HCT116 (cell line): ENCODE data around the gene SLC35F2. TPM values are rescaled to one million over a fixed set of nuclear protein-coding genes. Genes with fewer than 3 reads are reported as not detected.

Source experiments
- ATAC-seq: fragments of 200-7000 bp; cut with Tn5 transposase; 2 replicates; pipeline ENCODE4 v1.9.1; 2020; ENCODE audit warnings: mild to moderate bottlenecking, moderate library complexity
- BruUV-seq: library from RNA; stranded (reverse); fragments of 400-500 nt; replicated peaks from 2 replicates; lab custom pipeline; 2021; lab: Mats Ljungman, UMichigan
- CTCF ChIA-PET: fragments of 300-600 bp; sonication (Branson Sonifier 250); formaldehyde crosslinking; loops from one replicate; lab custom pipeline; 2021; ENCODE audit warnings: antibody characterized with exemption; lab: Charles Lee
- POLR2A ChIA-PET: fragments of 300-600, 350-600 bp; sonication (Branson Sonifier 250); formaldehyde crosslinking; loops from one replicate; lab custom pipeline; 2021; ENCODE audit warnings: antibody characterized with exemption; lab: Charles Lee
- RAD21 ChIA-PET, 2 experiments: fragments of 300-600 bp; sonication (Branson Sonifier 250); formaldehyde crosslinking; loops; one replicate each; lab custom pipeline; 2023; ENCODE audit warnings: low total read pairs in 2 of 2; ENCODE audit not compliant: uncharacterized antibody in 2 of 2, unreplicated experiment in 2 of 2, low non-redundant PET in 1 of 2; lab: Charles Lee
- DNase-seq: peaks from one replicate; pipeline ENCODE4 v3.0.0-alpha.2; 2010; ENCODE audit warnings: low read depth, low spot score
- H2AFZ ChIP-seq: fragments of 200-600 bp; shearing (Covaris generic), sonication (generic); 2 replicates; pipeline ENCODE4 v1.6.1; 2017; ENCODE audit warnings: low read depth, mixed run types, mixed read lengths, antibody characterized with exemption, low read length; ENCODE audit not compliant: poor library complexity, severe bottlenecking
- H3K27ac ChIP-seq: 2 replicates; pipeline ENCODE4 v1.5.1; 2012; ENCODE audit warnings: low read depth, low read length
- H3K27me3 ChIP-seq: fragments of 200-600 bp; sonication (generic); 2 replicates; pipeline ENCODE4 v1.6.1; 2016; ENCODE audit warnings: mixed run types, low read length, mixed read lengths; ENCODE audit not compliant: insufficient read depth
- H3K36me3 ChIP-seq, 2 experiments: fragments of 200-500 bp in 1 of 2; fragments of 200-600 bp in 1 of 2; sonication (Bioruptor generic) in 1 of 2; sonication (generic) in 1 of 2; 2 replicates each; pipeline versions ENCODE4 v1.5.1 to v1.6.1; 2014 to 2016; ENCODE audit warnings: low read length in 2 of 2, inconsistent platforms in 1 of 2, mixed read lengths in 1 of 2, mixed run types in 1 of 2; ENCODE audit not compliant: insufficient read depth in 2 of 2, control insufficient read depth in 1 of 2
- H3K4me1 ChIP-seq, 2 experiments: fragments of 200-600 bp in 1 of 2; sonication (generic) in 1 of 2; 2 replicates each; pipeline versions ENCODE4 v1.5.1 to v1.6.1; 2012 to 2017; ENCODE audit warnings: low read length in 2 of 2, inconsistent platforms in 1 of 2, mild to moderate bottlenecking in 1 of 2, mixed read lengths in 1 of 2, mixed run types in 1 of 2, moderate library complexity in 1 of 2; ENCODE audit not compliant: insufficient read depth in 2 of 2, control insufficient read depth in 1 of 2
- H3K4me2 ChIP-seq: fragments of 200-600 bp; sonication (generic); 2 replicates; pipeline ENCODE4 v1.6.1; 2017; ENCODE audit warnings: mixed run types, low read length, mixed read lengths
- H3K4me3 ChIP-seq, 2 experiments: fragments of 200-600 bp in 1 of 2; sonication (generic) in 1 of 2; replicated peaks in 1 of 2; 2 replicates each; pipeline ENCODE4 v1.5.1; 2011 to 2016; ENCODE audit warnings: low read length in 2 of 2, control low read depth in 1 of 2, low read depth in 1 of 2, mild to moderate bottlenecking in 1 of 2, mixed read lengths in 1 of 2, mixed run types in 1 of 2
- H3K79me2 ChIP-seq: fragments of 200-600 bp; sonication (generic); 2 replicates; pipeline ENCODE4 v1.6.1; 2017; ENCODE audit warnings: mild to moderate bottlenecking, mixed run types, low read length, moderate library complexity, mixed read lengths; ENCODE audit not compliant: insufficient read depth
- H3K9ac ChIP-seq: fragments of 200-600 bp; sonication (generic); 2 replicates; pipeline ENCODE4 v1.6.1; 2016; ENCODE audit warnings: low read length, mixed read lengths
- H3K9me2 ChIP-seq: fragments of 200-600 bp; sonication (generic), shearing (Covaris generic); 2 replicates; pipeline ENCODE4 v1.6.1; 2017; ENCODE audit warnings: mixed run types, mild to moderate bottlenecking, moderate library complexity; ENCODE audit not compliant: insufficient read depth
- H3K9me3 ChIP-seq, 2 experiments: fragments of 200-500 bp in 1 of 2; fragments of 200-600 bp in 1 of 2; sonication (Bioruptor generic) in 1 of 2; sonication (generic) in 1 of 2; 2 replicates each; pipeline ENCODE4 v1.6.1; 2014 to 2017; ENCODE audit warnings: low read length in 2 of 2, mixed read lengths in 2 of 2, inconsistent platforms in 1 of 2, low read depth in 1 of 2, mild to moderate bottlenecking in 1 of 2, mixed run types in 1 of 2, moderate library complexity in 1 of 2; ENCODE audit not compliant: control insufficient read depth in 1 of 2, insufficient read depth in 1 of 2
- H4K20me1 ChIP-seq: fragments of 200-600 bp; sonication (generic), shearing (Covaris generic); 2 replicates; pipeline ENCODE4 v1.6.1; 2017; ENCODE audit warnings: mixed run types, mild to moderate bottlenecking, moderate library complexity; ENCODE audit not compliant: insufficient read depth
- ATF3 ChIP-seq: IDR thresholded peaks from 2 replicates; pipeline ENCODE4 v1.6.1; 2012
- CEBPB ChIP-seq: IDR thresholded peaks from 2 replicates; pipeline ENCODE4 v1.6.1; 2012; ENCODE audit warnings: low read depth
- ELF1 ChIP-seq: IDR thresholded peaks from 2 replicates; pipeline ENCODE4 v1.6.1; 2012; ENCODE audit warnings: low read depth, borderline replicate concordance
- EZH2phosphoT487 ChIP-seq: fragments of 200-600 bp; IDR thresholded peaks from 2 replicates; pipeline ENCODE4 v1.6.1; 2018; ENCODE audit warnings: antibody characterized with exemption, borderline replicate concordance
- JUND ChIP-seq: IDR thresholded peaks from 2 replicates; pipeline ENCODE4 v1.6.1; 2012
- MAX ChIP-seq: IDR thresholded peaks from 2 replicates; pipeline ENCODE4 v1.6.1; 2012
- POLR2A ChIP-seq: IDR thresholded peaks from 2 replicates; pipeline ENCODE4 v1.7.0; 2011; ENCODE audit warnings: borderline replicate concordance; ENCODE audit not compliant: insufficient read depth, insufficient read length; ENCODE audit errors: extremely low read depth
- POLR2AphosphoS5 ChIP-seq: IDR thresholded peaks from 2 replicates; pipeline ENCODE4 v1.6.1; 2011; ENCODE audit warnings: mild to moderate bottlenecking, low read depth, low read length, moderate library complexity
- REST ChIP-seq: IDR thresholded peaks from 2 replicates; pipeline ENCODE4 v1.6.1; 2012; ENCODE audit warnings: low read depth
- SIN3A ChIP-seq: IDR thresholded peaks from 2 replicates; pipeline ENCODE4 v1.6.1; 2012; ENCODE audit warnings: low read depth
- SP1 ChIP-seq: IDR thresholded peaks from 2 replicates; pipeline ENCODE4 v1.6.1; 2012; ENCODE audit warnings: low read depth
- SRF ChIP-seq: IDR thresholded peaks from 2 replicates; pipeline ENCODE4 v1.6.1; 2012; ENCODE audit warnings: low read depth
- TCF7L2 ChIP-seq: IDR thresholded peaks from 2 replicates; pipeline ENCODE4 v1.7.0; 2011; ENCODE audit warnings: borderline replicate concordance, inconsistent platforms; ENCODE audit not compliant: insufficient read depth, insufficient read length; ENCODE audit errors: extremely low read depth
- YY1 ChIP-seq: IDR thresholded peaks from 2 replicates; pipeline ENCODE4 v1.6.1; 2011; ENCODE audit warnings: low read length, low read depth, moderate library complexity, mild to moderate bottlenecking; ENCODE audit not compliant: insufficient replicate concordance; ENCODE audit errors: extremely low read depth
- ZFX ChIP-seq: fragments of 450-650 bp; IDR thresholded peaks from 2 replicates; pipeline ENCODE4 v1.6.1; 2017
- intact Hi-C: fragments of 100-400 bp; cut with micrococcal nuclease; formaldehyde crosslinking; loops from 2 replicates; pipeline ENCODE4 v1.10.0; 2022
- total RNA-seq: library from RNA; stranded (reverse); gene quantifications from one replicate; pipeline ENCODE4 v1.2.1, GENCODE V29; 2021; ENCODE audit not compliant: unreplicated experiment
- TF ChIP-seq, protein P1 (sequence below), 3 experiments: fragments of 200-600 bp in 1 of 3; sonication (generic) in 1 of 3; IDR thresholded peaks in 2 of 3; conservative IDR thresholded peaks in 1 of 3; 2 replicates each; pipeline ENCODE4 v1.5.1; 2012 to 2017; ENCODE audit warnings: low read depth in 2 of 3, low read length in 2 of 3, antibody characterized with exemption in 1 of 3, borderline replicate concordance in 1 of 3, control low read depth in 1 of 3, mild to moderate bottlenecking in 1 of 3, mixed read lengths in 1 of 3, mixed run types in 1 of 3, moderate library complexity in 1 of 3; ENCODE audit not compliant: insufficient read depth in 1 of 3
- TF ChIP-seq, protein P2 (sequence below): IDR thresholded peaks from 2 replicates; pipeline ENCODE4 v1.6.1; 2011; ENCODE audit warnings: mild to moderate bottlenecking, low read length, moderate library complexity; ENCODE audit not compliant: insufficient replicate concordance; ENCODE audit errors: extremely low read depth

The SLC35F2 gene
- total RNA-seq, 1 experiment from 2014 or later = 53.5 TPM

DNA sequence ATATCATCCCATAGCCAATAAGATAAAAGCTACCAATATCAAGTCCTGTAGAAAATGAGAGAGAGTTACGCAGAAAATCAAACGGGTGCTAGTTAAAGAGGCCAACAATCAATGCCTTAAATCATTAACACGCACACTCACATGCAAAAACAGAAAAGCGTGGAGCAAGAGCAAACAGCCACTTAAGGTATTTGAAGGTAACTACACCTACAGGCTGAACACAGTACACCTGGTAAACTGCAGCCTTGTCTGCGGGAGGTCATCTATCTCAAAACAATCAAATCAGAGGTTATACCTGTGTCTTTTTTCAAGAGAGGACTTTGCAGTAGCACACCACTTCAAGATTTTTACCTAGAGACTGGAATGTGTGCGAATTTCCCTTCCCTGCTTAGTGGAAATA is 23.6 kb downstream of the SLC35F2 start:
- ChIA-PET POLR2A (no interaction called here), RAD21 (no interaction called here), CTCF (no interaction called here)
- Histone ChIP-seq H3K4me1 (peaks cover 52 to 56% of the 10 kb centered on the region in 2 experiments), H3K9me3 (no peaks in the 10 kb centered on the region), H2AFZ (no peak overlapping the region), H3K9me2 (no peaks in the 10 kb centered on the region), H3K27me3 (no peaks in the 10 kb centered on the region), H3K79me2 (peaks cover 97% of the 10 kb centered on the region)
- no TSS peak for BruUV-seq
- no peak for TF ChIP-seq ELF1
- TF ChIP-seq, protein P1, sequence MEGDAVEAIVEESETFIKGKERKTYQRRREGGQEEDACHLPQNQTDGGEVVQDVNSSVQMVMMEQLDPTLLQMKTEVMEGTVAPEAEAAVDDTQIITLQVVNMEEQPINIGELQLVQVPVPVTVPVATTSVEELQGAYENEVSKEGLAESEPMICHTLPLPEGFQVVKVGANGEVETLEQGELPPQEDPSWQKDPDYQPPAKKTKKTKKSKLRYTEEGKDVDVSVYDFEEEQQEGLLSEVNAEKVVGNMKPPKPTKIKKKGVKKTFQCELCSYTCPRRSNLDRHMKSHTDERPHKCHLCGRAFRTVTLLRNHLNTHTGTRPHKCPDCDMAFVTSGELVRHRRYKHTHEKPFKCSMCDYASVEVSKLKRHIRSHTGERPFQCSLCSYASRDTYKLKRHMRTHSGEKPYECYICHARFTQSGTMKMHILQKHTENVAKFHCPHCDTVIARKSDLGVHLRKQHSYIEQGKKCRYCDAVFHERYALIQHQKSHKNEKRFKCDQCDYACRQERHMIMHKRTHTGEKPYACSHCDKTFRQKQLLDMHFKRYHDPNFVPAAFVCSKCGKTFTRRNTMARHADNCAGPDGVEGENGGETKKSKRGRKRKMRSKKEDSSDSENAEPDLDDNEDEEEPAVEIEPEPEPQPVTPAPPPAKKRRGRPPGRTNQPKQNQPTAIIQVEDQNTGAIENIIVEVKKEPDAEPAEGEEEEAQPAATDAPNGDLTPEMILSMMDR (IDR thresholded peaks at IDR 0.05 in 2 of 3, conservative IDR thresholded peaks at IDR 0.05 in 1 of 3; ENCODE audit: borderline replicate concordance in 1 of 3, insufficient read depth in 1 of 3, low read depth in 2 of 3, low read length in 2 of 3) = no peak; a peak in 1 of 6 replicates
- no peak for TF ChIP-seq SP1
- TF ChIP-seq SIN3A = no peak
- TF ChIP-seq REST = no peak
- no peak for TF ChIP-seq POLR2A
- no peak for TF ChIP-seq POLR2AphosphoS5
- TF ChIP-seq CEBPB = no peak
- no peak for TF ChIP-seq ZFX
- TF ChIP-seq TCF7L2 = no peak
- no peak for TF ChIP-seq EZH2phosphoT487
- TF ChIP-seq ATF3 = no peak
- TF ChIP-seq SRF = no peak
- TF ChIP-seq, protein P2, sequence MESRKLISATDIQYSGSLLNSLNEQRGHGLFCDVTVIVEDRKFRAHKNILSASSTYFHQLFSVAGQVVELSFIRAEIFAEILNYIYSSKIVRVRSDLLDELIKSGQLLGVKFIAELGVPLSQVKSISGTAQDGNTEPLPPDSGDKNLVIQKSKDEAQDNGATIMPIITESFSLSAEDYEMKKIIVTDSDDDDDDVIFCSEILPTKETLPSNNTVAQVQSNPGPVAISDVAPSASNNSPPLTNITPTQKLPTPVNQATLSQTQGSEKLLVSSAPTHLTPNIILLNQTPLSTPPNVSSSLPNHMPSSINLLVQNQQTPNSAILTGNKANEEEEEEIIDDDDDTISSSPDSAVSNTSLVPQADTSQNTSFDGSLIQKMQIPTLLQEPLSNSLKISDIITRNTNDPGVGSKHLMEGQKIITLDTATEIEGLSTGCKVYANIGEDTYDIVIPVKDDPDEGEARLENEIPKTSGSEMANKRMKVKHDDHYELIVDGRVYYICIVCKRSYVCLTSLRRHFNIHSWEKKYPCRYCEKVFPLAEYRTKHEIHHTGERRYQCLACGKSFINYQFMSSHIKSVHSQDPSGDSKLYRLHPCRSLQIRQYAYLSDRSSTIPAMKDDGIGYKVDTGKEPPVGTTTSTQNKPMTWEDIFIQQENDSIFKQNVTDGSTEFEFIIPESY = no peak
- no peak for TF ChIP-seq MAX
- TF ChIP-seq YY1 = no peak
- TF ChIP-seq JUND = no peak
- TF ChIP-seq, all 23 proteins: peak for 0
- DNase-seq = no peak
- Histone ChIP-seq H3K4me3 (no peak overlapping the region), H3K36me3 (no peaks in the 10 kb centered on the region), H4K20me1 (peaks cover 6% of the 10 kb centered on the region; the same call in 1 of the 2 replicates), H3K4me2 (no peak overlapping the region), H3K27ac (no peak overlapping the region), H3K9ac (no peak overlapping the region)
- ATAC-seq = peak; percentile 53; the same call in 1 of the 2 replicates
- intact Hi-C loops = no loop called here
